Stomach (tissue), 9 donors: ENCODE measurements around the gene SNX33. TPM values are rescaled to one million over a fixed set of nuclear protein-coding genes. Genes with fewer than 3 reads are reported as not detected.
A peak's percentile ranks its signal among the peaks of the same experiment; 100 is the strongest.

Experiments used
- DNase-seq, 2 donors: peaks; one replicate each; pipeline versions ENCODE4 v3.0.0 to v3.0.0-alpha.2; 2013 to 2019
- H3K27ac ChIP-seq, 5 donors: fragments of 200-600 bp in 4 of 5; sonication (generic) in 4 of 5; one replicate each; pipeline ENCODE4 v1.5.1; 2013 to 2019; ENCODE audit warnings: mild to moderate bottlenecking in 1 of 5, moderate library complexity in 1 of 5
- H3K27me3 ChIP-seq, 3 donors: fragments of 200-600 bp; sonication (generic); one replicate each; pipeline ENCODE4 v1.5.1; 2017 to 2019; ENCODE audit warnings: mixed run types in 1 of 3
- H3K36me3 ChIP-seq, 4 donors: fragments of 200-600 bp; sonication (generic); 1 replicate in 3 of 4; 2 replicates in 1 of 4; pipeline ENCODE4 v1.5.1; 2016 to 2019
- H3K4me1 ChIP-seq, 4 donors: fragments of 200-600 bp; sonication (generic); one replicate each; pipeline ENCODE4 v1.5.1; 2016 to 2019
- H3K4me3 ChIP-seq, 4 donors: fragments of 200-600 bp; sonication (generic) in 3 of 4; one replicate each; pipeline ENCODE4 v1.5.1; 2016 to 2019; ENCODE audit warnings: mild to moderate bottlenecking in 1 of 4
- H3K9me3 ChIP-seq, 4 donors: fragments of 200-600 bp; sonication (generic); one replicate each; pipeline ENCODE4 v1.5.1; 2016 to 2019
- EP300 ChIP-seq: sonication (generic); formaldehyde crosslinking; IDR thresholded peaks from one replicate; pipeline ENCODE4 v1.6.1; 2017; ENCODE audit warnings: antibody characterized with exemption
- POLR2A ChIP-seq, 4 donors: fragments of 450-650 bp; IDR thresholded peaks; one replicate each; pipeline ENCODE4 v1.6.1; 2016; ENCODE audit warnings: antibody characterized with exemption in 4 of 4, control low read depth in 2 of 4, mild to moderate bottlenecking in 1 of 4, moderate library complexity in 1 of 4
- POLR2AphosphoS5 ChIP-seq, 3 donors: sonication (generic); formaldehyde crosslinking; IDR thresholded peaks; one replicate each; pipeline ENCODE4 v1.6.1; 2016; ENCODE audit warnings: antibody characterized with exemption in 3 of 3
- WGBS, 5 donors: extraction: QIAGEN DNeasy Blood & Tissue Kit in 3 of 5; methylation state at CpG; one replicate each; pipeline versions ENCODE4 v1.1.5 to v1.1.7; 2013 to 2018; 5-methylcytosine and 5-hydroxymethylcytosine counted together
- intact Hi-C: fragments of 100-400 bp; cut with DNase I; formaldehyde crosslinking; loops from one replicate; pipeline ENCODE4 v1.15.1; 2023; ENCODE audit warnings: low total_unique reads
- polyA plus RNA-seq, 3 donors: library from polyadenylated mRNA; stranded (reverse); fragments of 200-250 nt; gene quantifications; one replicate each; pipeline ENCODE4 v1.2.3, GENCODE V29; 2013
- total RNA-seq, 5 donors: library from RNA; depleted of rRNA; stranded (reverse); fragments of >200 nt; gene quantifications; one replicate each; pipeline versions ENCODE4 v1.1.0 to v1.2.3, GENCODE V29; 2014 to 2016
- TF ChIP-seq, protein P1 (sequence below), 7 experiments: fragments of 450-650 bp in 4 of 7; fragments of 200-600 bp in 3 of 7; sonication (generic) in 3 of 7; IDR thresholded peaks; one replicate each; pipeline ENCODE4 v1.5.1; 2016 to 2019; ENCODE audit warnings: antibody characterized with exemption in 7 of 7, control low read depth in 2 of 7, mild to moderate bottlenecking in 1 of 7
- donor health status: healthy with polysubstance abuse.
- donor health status: Bipolar disorder and iron deficiency.
- donor health status: healthy.

Gene SNX33
- total and polyA plus RNA-seq, 8 donors: 11.0 to 36.8 (median 16.1) TPM

DNA sequence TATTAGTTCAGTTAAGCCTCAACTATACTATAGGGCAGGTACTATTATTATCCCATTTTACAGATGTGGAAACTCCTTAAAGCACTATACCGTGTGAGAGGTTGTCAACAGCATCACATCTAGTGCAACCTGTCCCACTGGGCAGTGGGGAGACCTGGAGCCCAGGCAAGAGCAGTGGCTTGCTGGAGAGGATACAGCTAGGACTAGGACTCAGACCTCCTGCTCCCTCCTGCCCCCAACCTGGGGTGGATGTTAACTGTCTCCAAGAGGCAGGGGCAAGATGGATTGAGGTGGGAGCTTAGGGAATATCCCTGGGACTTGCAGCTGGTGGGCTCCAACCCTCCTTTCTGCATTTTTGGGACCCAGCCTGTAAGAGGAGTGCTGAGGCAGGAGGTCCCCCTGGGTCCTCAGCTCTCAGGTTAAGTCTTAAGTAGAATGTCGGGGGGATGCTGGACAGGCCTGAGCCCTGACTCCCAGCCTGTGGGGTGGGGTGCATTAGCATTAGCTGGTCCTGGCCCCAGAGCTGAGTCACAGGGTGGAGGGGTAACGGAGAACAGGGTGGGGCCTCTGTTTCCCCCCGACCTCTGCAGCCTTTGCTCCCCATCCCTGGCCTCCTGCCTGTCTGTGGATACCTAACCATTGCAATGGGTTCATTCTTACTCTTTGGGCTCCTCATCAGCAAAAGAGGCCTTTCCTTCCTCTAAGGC, 6.6 kb downstream of the SNX33 start:
- H3K9me3 ChIP-seq: no peaks in the 10 kb centered on the region
- H3K4me1 ChIP-seq: peaks cover 64 to 86% (median 79%) of the 10 kb centered on the region in 4 donors
- H3K36me3 ChIP-seq: peaks cover 22 to 65% (median 55%) of the 10 kb centered on the region in 4 donors
- no peak for DNase-seq
- peak overlapping the region in 1 of 5 donors; percentile 97 for H3K27ac ChIP-seq
- no peaks in the 10 kb centered on the region for H3K27me3 ChIP-seq
- no peak for TF ChIP-seq EP300
- TF ChIP-seq, protein P1, sequence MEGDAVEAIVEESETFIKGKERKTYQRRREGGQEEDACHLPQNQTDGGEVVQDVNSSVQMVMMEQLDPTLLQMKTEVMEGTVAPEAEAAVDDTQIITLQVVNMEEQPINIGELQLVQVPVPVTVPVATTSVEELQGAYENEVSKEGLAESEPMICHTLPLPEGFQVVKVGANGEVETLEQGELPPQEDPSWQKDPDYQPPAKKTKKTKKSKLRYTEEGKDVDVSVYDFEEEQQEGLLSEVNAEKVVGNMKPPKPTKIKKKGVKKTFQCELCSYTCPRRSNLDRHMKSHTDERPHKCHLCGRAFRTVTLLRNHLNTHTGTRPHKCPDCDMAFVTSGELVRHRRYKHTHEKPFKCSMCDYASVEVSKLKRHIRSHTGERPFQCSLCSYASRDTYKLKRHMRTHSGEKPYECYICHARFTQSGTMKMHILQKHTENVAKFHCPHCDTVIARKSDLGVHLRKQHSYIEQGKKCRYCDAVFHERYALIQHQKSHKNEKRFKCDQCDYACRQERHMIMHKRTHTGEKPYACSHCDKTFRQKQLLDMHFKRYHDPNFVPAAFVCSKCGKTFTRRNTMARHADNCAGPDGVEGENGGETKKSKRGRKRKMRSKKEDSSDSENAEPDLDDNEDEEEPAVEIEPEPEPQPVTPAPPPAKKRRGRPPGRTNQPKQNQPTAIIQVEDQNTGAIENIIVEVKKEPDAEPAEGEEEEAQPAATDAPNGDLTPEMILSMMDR (IDR thresholded peaks at IDR 0.05): no peak
- no peak for TF ChIP-seq POLR2A (IDR thresholded peaks at IDR 0.05)
- TF ChIP-seq POLR2AphosphoS5 (IDR thresholded peaks at IDR 0.05): no peak
- H3K4me3 ChIP-seq: no peak overlapping the region
- 60 to 74% (median 64%) methylated on average over 3 to 4 of the region's 4 CpGs for WGBS, 5 donors
- intact Hi-C loops: no loop called here

DNA sequence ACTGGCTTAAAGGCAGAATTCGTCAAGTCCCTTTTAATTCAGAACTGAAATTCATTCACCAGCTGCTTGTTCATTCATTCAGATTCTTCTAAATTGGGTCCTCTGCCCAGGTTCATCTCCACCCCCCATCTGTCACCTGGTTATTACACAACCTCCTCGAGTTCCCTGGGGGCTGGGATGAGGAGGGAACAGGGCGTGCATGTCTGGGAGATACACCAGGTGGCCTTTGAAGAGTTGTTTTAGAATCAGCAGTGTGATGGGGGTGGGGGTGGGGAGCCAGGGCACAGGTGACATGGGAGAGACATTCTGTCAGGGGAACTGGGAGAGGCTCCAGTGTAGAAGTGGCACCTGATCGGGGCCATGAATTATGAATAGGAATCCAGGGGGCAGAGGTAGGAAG, 8.2 kb downstream of the SNX33 start:
- intact Hi-C loops: no loop called here
- no peak for DNase-seq
- TF ChIP-seq EP300 (no peak), POLR2A (IDR thresholded peaks at IDR 0.05) (no peak), POLR2AphosphoS5 (IDR thresholded peaks at IDR 0.05) (no peak)
- TF ChIP-seq, protein P1 (IDR thresholded peaks at IDR 0.05): no peak
- H3K27ac ChIP-seq: peak overlapping the region in 1 of 5 donors; percentile 11
- no peaks in the 10 kb centered on the region for H3K27me3 ChIP-seq
- peaks cover 64 to 86% (median 79%) of the 10 kb centered on the region in 4 donors for H3K4me1 ChIP-seq
- 59 to 75% (median 72%) methylated on average over 4 of the region's 4 CpGs for WGBS, 5 donors
- peaks cover 26 to 69% (median 51%) of the 10 kb centered on the region in 4 donors for H3K36me3 ChIP-seq
- H3K4me3 ChIP-seq: no peak overlapping the region
- H3K9me3 ChIP-seq: no peaks in the 10 kb centered on the region

DNA sequence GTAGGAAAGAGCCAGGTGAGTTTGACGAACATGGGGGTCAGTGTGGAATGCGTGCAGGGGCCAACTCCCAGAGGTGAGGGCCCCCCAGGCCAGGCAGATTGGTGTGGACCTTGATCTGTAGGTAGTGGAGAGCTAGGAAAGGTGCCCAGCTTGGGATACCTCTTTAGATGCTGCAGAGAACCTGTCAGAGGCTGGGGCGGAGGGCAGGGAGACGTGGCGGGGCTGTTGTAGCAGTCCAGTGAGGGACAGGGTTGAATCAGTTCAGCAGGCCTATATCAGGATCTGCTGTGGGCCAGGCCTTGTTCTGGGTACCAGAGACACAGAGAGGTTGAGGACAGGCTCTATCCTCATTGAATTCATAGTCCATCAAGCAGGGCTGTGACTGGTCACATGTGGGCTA, 8.6 kb downstream of the SNX33 start:
- Histone ChIP-seq H3K4me1 (peaks cover 64 to 86% (median 79%) of the 10 kb centered on the region in 4 donors), H3K36me3 (peaks cover 26 to 69% (median 51%) of the 10 kb centered on the region in 4 donors)
- no peak for DNase-seq

DNA sequence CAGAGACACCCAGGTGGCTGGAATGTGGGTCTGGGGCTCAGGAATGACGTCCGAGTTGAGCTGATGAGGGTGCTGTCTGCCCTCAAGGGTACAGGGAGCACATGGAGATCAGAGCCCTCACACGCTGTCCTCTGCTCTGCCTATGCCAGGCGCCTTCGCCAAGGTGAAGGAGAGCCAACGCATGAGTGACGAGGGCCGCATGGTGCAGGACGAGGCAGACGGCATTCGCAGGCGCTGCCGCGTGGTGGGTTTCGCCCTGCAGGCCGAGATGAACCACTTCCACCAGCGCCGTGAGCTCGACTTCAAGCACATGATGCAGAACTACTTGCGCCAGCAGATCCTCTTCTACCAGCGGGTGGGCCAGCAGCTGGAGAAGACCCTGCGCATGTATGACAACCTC, 9.1 kb downstream of the SNX33 start:
- intact Hi-C loops: no loop called here
- DNase-seq: no peak
- no peaks in the 10 kb centered on the region for H3K9me3 ChIP-seq
- TF ChIP-seq EP300 (no peak), POLR2A (IDR thresholded peaks at IDR 0.05) (no peak), POLR2AphosphoS5 (IDR thresholded peaks at IDR 0.05) (no peak)
- TF ChIP-seq, protein P1 (IDR thresholded peaks at IDR 0.05): no peak
- peaks cover 26 to 69% (median 51%) of the 10 kb centered on the region in 4 donors for H3K36me3 ChIP-seq
- peak overlapping the region in 1 of 5 donors; percentile 11 for H3K27ac ChIP-seq
- 91 to 98% (median 94%) methylated on average over 14 to 22 of the region's 22 CpGs for WGBS, 5 donors
- peaks cover 63 to 86% (median 79%) of the 10 kb centered on the region in 4 donors for H3K4me1 ChIP-seq
- H3K27me3 ChIP-seq: no peaks in the 10 kb centered on the region
- H3K4me3 ChIP-seq: no peak overlapping the region

More for the DNA sequence above, 8.6 kb downstream of the SNX33 start:
- no peaks in the 10 kb centered on the region for H3K27me3 ChIP-seq
- 91 to 94% (median 92%) methylated on average over 5 of the region's 5 CpGs for WGBS, 5 donors
- H3K9me3 ChIP-seq: no peaks in the 10 kb centered on the region
- TF ChIP-seq EP300: no peak
- TF ChIP-seq, protein P1 (IDR thresholded peaks at IDR 0.05): no peak
- TF ChIP-seq POLR2A (IDR thresholded peaks at IDR 0.05): no peak
- TF ChIP-seq POLR2AphosphoS5 (IDR thresholded peaks at IDR 0.05): no peak
- H3K4me3 ChIP-seq: no peak overlapping the region
- intact Hi-C loops: no loop called here
- peak overlapping the region in 1 of 5 donors; percentile 11 for H3K27ac ChIP-seq
